HCT116 (cell line): ENCODE measurements around the gene CDC42EP3. TPM values are rescaled to one million over a fixed set of nuclear protein-coding genes. Genes with fewer than 3 reads are reported as not detected.

Experiments used
- ATAC-seq: fragments of 200-7000 bp; cut with Tn5 transposase; 2 replicates; pipeline ENCODE4 v1.9.1; 2020; ENCODE audit warnings: mild to moderate bottlenecking, moderate library complexity
- BruUV-seq: library from RNA; stranded (reverse); fragments of 400-500 nt; replicated peaks from 2 replicates; lab custom pipeline; 2021; lab: Mats Ljungman, UMichigan
- CTCF ChIA-PET: fragments of 300-600 bp; sonication (Branson Sonifier 250); formaldehyde crosslinking; loops from one replicate; lab custom pipeline; 2021; ENCODE audit warnings: antibody characterized with exemption; lab: Charles Lee
- POLR2A ChIA-PET: fragments of 300-600, 350-600 bp; sonication (Branson Sonifier 250); formaldehyde crosslinking; loops from one replicate; lab custom pipeline; 2021; ENCODE audit warnings: antibody characterized with exemption; lab: Charles Lee
- RAD21 ChIA-PET, 2 experiments: fragments of 300-600 bp; sonication (Branson Sonifier 250); formaldehyde crosslinking; loops; one replicate each; lab custom pipeline; 2023; ENCODE audit warnings: low total read pairs in 2 of 2; ENCODE audit not compliant: uncharacterized antibody in 2 of 2, unreplicated experiment in 2 of 2, low non-redundant PET in 1 of 2; lab: Charles Lee
- DNase-seq: peaks from one replicate; pipeline ENCODE4 v3.0.0-alpha.2; 2010; ENCODE audit warnings: low read depth, low spot score
- H2AFZ ChIP-seq: fragments of 200-600 bp; shearing (Covaris generic), sonication (generic); 2 replicates; pipeline ENCODE4 v1.6.1; 2017; ENCODE audit warnings: low read depth, mixed run types, mixed read lengths, antibody characterized with exemption, low read length; ENCODE audit not compliant: poor library complexity, severe bottlenecking
- H3K27ac ChIP-seq: 2 replicates; pipeline ENCODE4 v1.5.1; 2012; ENCODE audit warnings: low read depth, low read length
- H3K27me3 ChIP-seq: fragments of 200-600 bp; sonication (generic); 2 replicates; pipeline ENCODE4 v1.6.1; 2016; ENCODE audit warnings: mixed run types, low read length, mixed read lengths; ENCODE audit not compliant: insufficient read depth
- H3K36me3 ChIP-seq, 2 experiments: fragments of 200-500 bp in 1 of 2; fragments of 200-600 bp in 1 of 2; sonication (Bioruptor generic) in 1 of 2; sonication (generic) in 1 of 2; 2 replicates each; pipeline versions ENCODE4 v1.5.1 to v1.6.1; 2014 to 2016; ENCODE audit warnings: low read length in 2 of 2, inconsistent platforms in 1 of 2, mixed read lengths in 1 of 2, mixed run types in 1 of 2; ENCODE audit not compliant: insufficient read depth in 2 of 2, control insufficient read depth in 1 of 2
- H3K4me1 ChIP-seq, 2 experiments: fragments of 200-600 bp in 1 of 2; sonication (generic) in 1 of 2; 2 replicates each; pipeline versions ENCODE4 v1.5.1 to v1.6.1; 2012 to 2017; ENCODE audit warnings: low read length in 2 of 2, inconsistent platforms in 1 of 2, mild to moderate bottlenecking in 1 of 2, mixed read lengths in 1 of 2, mixed run types in 1 of 2, moderate library complexity in 1 of 2; ENCODE audit not compliant: insufficient read depth in 2 of 2, control insufficient read depth in 1 of 2
- H3K4me2 ChIP-seq: fragments of 200-600 bp; sonication (generic); 2 replicates; pipeline ENCODE4 v1.6.1; 2017; ENCODE audit warnings: mixed run types, low read length, mixed read lengths
- H3K4me3 ChIP-seq, 2 experiments: fragments of 200-600 bp in 1 of 2; sonication (generic) in 1 of 2; replicated peaks in 1 of 2; 2 replicates each; pipeline ENCODE4 v1.5.1; 2011 to 2016; ENCODE audit warnings: low read length in 2 of 2, control low read depth in 1 of 2, low read depth in 1 of 2, mild to moderate bottlenecking in 1 of 2, mixed read lengths in 1 of 2, mixed run types in 1 of 2
- H3K79me2 ChIP-seq: fragments of 200-600 bp; sonication (generic); 2 replicates; pipeline ENCODE4 v1.6.1; 2017; ENCODE audit warnings: mild to moderate bottlenecking, mixed run types, low read length, moderate library complexity, mixed read lengths; ENCODE audit not compliant: insufficient read depth
- H3K9ac ChIP-seq: fragments of 200-600 bp; sonication (generic); 2 replicates; pipeline ENCODE4 v1.6.1; 2016; ENCODE audit warnings: low read length, mixed read lengths
- H3K9me2 ChIP-seq: fragments of 200-600 bp; sonication (generic), shearing (Covaris generic); 2 replicates; pipeline ENCODE4 v1.6.1; 2017; ENCODE audit warnings: mixed run types, mild to moderate bottlenecking, moderate library complexity; ENCODE audit not compliant: insufficient read depth
- H3K9me3 ChIP-seq, 2 experiments: fragments of 200-500 bp in 1 of 2; fragments of 200-600 bp in 1 of 2; sonication (Bioruptor generic) in 1 of 2; sonication (generic) in 1 of 2; 2 replicates each; pipeline ENCODE4 v1.6.1; 2014 to 2017; ENCODE audit warnings: low read length in 2 of 2, mixed read lengths in 2 of 2, inconsistent platforms in 1 of 2, low read depth in 1 of 2, mild to moderate bottlenecking in 1 of 2, mixed run types in 1 of 2, moderate library complexity in 1 of 2; ENCODE audit not compliant: control insufficient read depth in 1 of 2, insufficient read depth in 1 of 2
- H4K20me1 ChIP-seq: fragments of 200-600 bp; sonication (generic), shearing (Covaris generic); 2 replicates; pipeline ENCODE4 v1.6.1; 2017; ENCODE audit warnings: mixed run types, mild to moderate bottlenecking, moderate library complexity; ENCODE audit not compliant: insufficient read depth
- CBX3 ChIP-seq: IDR thresholded peaks from 2 replicates; pipeline ENCODE4 v1.6.1; 2012; ENCODE audit warnings: low read depth
- CEBPB ChIP-seq: IDR thresholded peaks from 2 replicates; pipeline ENCODE4 v1.6.1; 2012; ENCODE audit warnings: low read depth
- ELF1 ChIP-seq: IDR thresholded peaks from 2 replicates; pipeline ENCODE4 v1.6.1; 2012; ENCODE audit warnings: low read depth, borderline replicate concordance
- EZH2phosphoT487 ChIP-seq: fragments of 200-600 bp; IDR thresholded peaks from 2 replicates; pipeline ENCODE4 v1.6.1; 2018; ENCODE audit warnings: antibody characterized with exemption, borderline replicate concordance
- FOSL1 ChIP-seq: IDR thresholded peaks from 2 replicates; pipeline ENCODE4 v1.6.1; 2012; ENCODE audit warnings: low read depth
- JUND ChIP-seq: IDR thresholded peaks from 2 replicates; pipeline ENCODE4 v1.6.1; 2012
- POLR2A ChIP-seq: IDR thresholded peaks from 2 replicates; pipeline ENCODE4 v1.7.0; 2011; ENCODE audit warnings: borderline replicate concordance; ENCODE audit not compliant: insufficient read depth, insufficient read length; ENCODE audit errors: extremely low read depth
- SRF ChIP-seq: IDR thresholded peaks from 2 replicates; pipeline ENCODE4 v1.6.1; 2012; ENCODE audit warnings: low read depth
- TCF7L2 ChIP-seq: IDR thresholded peaks from 2 replicates; pipeline ENCODE4 v1.7.0; 2011; ENCODE audit warnings: borderline replicate concordance, inconsistent platforms; ENCODE audit not compliant: insufficient read depth, insufficient read length; ENCODE audit errors: extremely low read depth
- ZFX ChIP-seq: fragments of 450-650 bp; IDR thresholded peaks from 2 replicates; pipeline ENCODE4 v1.6.1; 2017
- intact Hi-C: fragments of 100-400 bp; cut with micrococcal nuclease; formaldehyde crosslinking; loops from 2 replicates; pipeline ENCODE4 v1.10.0; 2022
- total RNA-seq: library from RNA; stranded (reverse); gene quantifications from one replicate; pipeline ENCODE4 v1.2.1, GENCODE V29; 2021; ENCODE audit not compliant: unreplicated experiment
- TF ChIP-seq, protein P1 (sequence below): IDR thresholded peaks from 2 replicates; pipeline ENCODE4 v1.6.1; 2012
- TF ChIP-seq, protein P2 (sequence below), 3 experiments: fragments of 200-600 bp in 1 of 3; sonication (generic) in 1 of 3; IDR thresholded peaks in 2 of 3; conservative IDR thresholded peaks in 1 of 3; 2 replicates each; pipeline ENCODE4 v1.5.1; 2012 to 2017; ENCODE audit warnings: low read depth in 2 of 3, low read length in 2 of 3, antibody characterized with exemption in 1 of 3, borderline replicate concordance in 1 of 3, control low read depth in 1 of 3, mild to moderate bottlenecking in 1 of 3, mixed read lengths in 1 of 3, mixed run types in 1 of 3, moderate library complexity in 1 of 3; ENCODE audit not compliant: insufficient read depth in 1 of 3
- TF ChIP-seq, protein P3 (sequence below): IDR thresholded peaks from 2 replicates; pipeline ENCODE4 v1.6.1; 2012

The CDC42EP3 gene
- total RNA-seq, 1 experiment from 2014 or later = 38.2 TPM

DNA sequence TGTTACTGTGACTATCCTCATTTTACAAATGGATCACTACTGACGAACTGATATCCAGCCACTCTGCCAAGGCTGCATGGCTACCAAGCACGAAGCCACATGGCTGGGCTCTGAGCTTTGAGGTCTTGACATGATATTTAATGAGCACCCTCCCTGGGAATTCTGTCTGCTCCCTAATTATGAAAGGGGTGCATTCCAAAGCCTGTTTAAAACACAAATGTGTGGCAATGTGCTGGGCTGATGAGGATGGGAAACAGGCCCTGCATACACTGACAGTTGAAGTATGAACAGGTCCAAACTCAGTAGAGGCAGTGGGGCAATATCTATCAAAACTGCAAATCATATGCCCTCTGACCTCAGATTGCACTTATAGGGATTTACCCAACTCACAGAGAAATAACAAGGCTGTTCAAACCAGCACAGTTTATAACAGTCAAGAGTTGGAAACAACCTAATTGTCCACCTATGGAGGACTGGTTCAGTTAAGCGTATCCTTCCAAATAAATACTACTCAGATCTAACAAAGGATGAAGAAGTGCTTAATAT is 20.8 kb downstream of the CDC42EP3 start (continued):
- no peak for TF ChIP-seq CBX3
- TF ChIP-seq SRF = no peak
- no peak for TF ChIP-seq POLR2A
- TF ChIP-seq, protein P1, sequence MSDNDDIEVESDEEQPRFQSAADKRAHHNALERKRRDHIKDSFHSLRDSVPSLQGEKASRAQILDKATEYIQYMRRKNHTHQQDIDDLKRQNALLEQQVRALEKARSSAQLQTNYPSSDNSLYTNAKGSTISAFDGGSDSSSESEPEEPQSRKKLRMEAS = no peak
- TF ChIP-seq JUND = no peak
- TF ChIP-seq TCF7L2 = no peak
- TF ChIP-seq ELF1 = no peak
- TF ChIP-seq FOSL1 = no peak

DNA sequence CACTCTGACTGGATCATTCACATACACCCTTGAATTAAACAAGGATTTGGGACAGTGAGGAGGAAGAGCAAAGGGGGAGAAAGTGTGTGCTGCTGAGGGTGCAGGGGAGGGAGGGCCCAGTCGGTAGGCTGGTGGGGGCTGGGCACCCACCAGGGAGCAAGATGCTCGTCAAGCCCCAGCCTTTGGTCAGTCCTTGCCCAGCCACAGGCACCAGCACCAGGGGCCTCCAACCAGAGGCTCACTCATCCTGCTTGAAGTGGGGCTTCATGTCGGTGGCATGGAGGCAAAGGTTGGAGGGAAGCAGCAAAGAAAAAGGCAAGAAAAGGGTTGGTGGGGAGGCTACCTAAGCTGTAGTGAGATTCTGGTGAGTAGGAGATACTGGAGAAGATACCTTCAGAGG is 21.9 kb downstream of the CDC42EP3 start:
- Histone ChIP-seq H3K4me3 (no peak overlapping the region), H3K4me1 (peaks cover 16 to 33% of the 10 kb centered on the region in 2 experiments), H3K27ac (no peak overlapping the region), H3K27me3 (no peaks in the 10 kb centered on the region), H3K9ac (no peak overlapping the region), H3K36me3 (peaks cover 0 to 23% of the 10 kb centered on the region in 2 experiments; a peak in 1 of 4 replicates), H3K9me3 (no peaks in the 10 kb centered on the region), H4K20me1 (no peaks in the 10 kb centered on the region), H3K79me2 (peaks cover 94% of the 10 kb centered on the region), H3K9me2 (no peaks in the 10 kb centered on the region), H2AFZ (no peak overlapping the region), H3K4me2 (no peak overlapping the region)
- no TSS peak for BruUV-seq
- TF ChIP-seq CEBPB (no peak), ZFX (no peak), EZH2phosphoT487 (no peak)
- TF ChIP-seq, protein P2, sequence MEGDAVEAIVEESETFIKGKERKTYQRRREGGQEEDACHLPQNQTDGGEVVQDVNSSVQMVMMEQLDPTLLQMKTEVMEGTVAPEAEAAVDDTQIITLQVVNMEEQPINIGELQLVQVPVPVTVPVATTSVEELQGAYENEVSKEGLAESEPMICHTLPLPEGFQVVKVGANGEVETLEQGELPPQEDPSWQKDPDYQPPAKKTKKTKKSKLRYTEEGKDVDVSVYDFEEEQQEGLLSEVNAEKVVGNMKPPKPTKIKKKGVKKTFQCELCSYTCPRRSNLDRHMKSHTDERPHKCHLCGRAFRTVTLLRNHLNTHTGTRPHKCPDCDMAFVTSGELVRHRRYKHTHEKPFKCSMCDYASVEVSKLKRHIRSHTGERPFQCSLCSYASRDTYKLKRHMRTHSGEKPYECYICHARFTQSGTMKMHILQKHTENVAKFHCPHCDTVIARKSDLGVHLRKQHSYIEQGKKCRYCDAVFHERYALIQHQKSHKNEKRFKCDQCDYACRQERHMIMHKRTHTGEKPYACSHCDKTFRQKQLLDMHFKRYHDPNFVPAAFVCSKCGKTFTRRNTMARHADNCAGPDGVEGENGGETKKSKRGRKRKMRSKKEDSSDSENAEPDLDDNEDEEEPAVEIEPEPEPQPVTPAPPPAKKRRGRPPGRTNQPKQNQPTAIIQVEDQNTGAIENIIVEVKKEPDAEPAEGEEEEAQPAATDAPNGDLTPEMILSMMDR (IDR thresholded peaks at IDR 0.05 in 2 of 3, conservative IDR thresholded peaks at IDR 0.05 in 1 of 3; ENCODE audit: borderline replicate concordance in 1 of 3, insufficient read depth in 1 of 3, low read depth in 2 of 3, low read length in 2 of 3) = no peak
- TF ChIP-seq, protein P1 = no peak
- TF ChIP-seq, protein P3, sequence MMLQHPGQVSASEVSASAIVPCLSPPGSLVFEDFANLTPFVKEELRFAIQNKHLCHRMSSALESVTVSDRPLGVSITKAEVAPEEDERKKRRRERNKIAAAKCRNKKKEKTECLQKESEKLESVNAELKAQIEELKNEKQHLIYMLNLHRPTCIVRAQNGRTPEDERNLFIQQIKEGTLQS = no peak
- RAD21 ChIA-PET = no interaction called here
- CTCF ChIA-PET = no interaction called here
- intact Hi-C loops = no loop called here
- DNase-seq = no peak
- POLR2A ChIA-PET = no interaction called here
- ATAC-seq = no peak
